ENCODE data around the gene POLR1A.

POLR1A gene

GRCh38 chr2:86032861-86033595 is 72.7 kb downstream of the POLR1A start:
- Histone ChIP-seq H3K9me3 (ENCODE audit: control insufficient read depth, insufficient read depth, low read length) (no peaks in the 10 kb centered on the region), H3K79me2 (ENCODE audit: control insufficient read depth, low read length) (peaks cover 9% of the 10 kb centered on the region), H3K4me3 (ENCODE audit: low read length) (no peak overlapping the region), H3K27ac (ENCODE audit: low read depth, low read length) (no peak overlapping the region), H3F3A (ENCODE audit: control insufficient read depth, insufficient read depth) (peaks cover 23% of the 10 kb centered on the region), H3K9me2 (replicated peaks; ENCODE audit: control insufficient read depth, low read length) (no peaks in the 10 kb centered on the region), H3K4me1 (ENCODE audit: control insufficient read depth, low read length) (peaks cover 32% of the 10 kb centered on the region), H3K36me3 (ENCODE audit: control insufficient read depth, low read length) (peaks cover 90% of the 10 kb centered on the region), H3K4me2 (ENCODE audit: low read length) (no peak overlapping the region), H3K27me3 (ENCODE audit: control insufficient read depth, low read length) (no peaks in the 10 kb centered on the region), H4K20me1 (ENCODE audit: control insufficient read depth, insufficient read depth, low read depth, low read length) (no peaks in the 10 kb centered on the region)
- TF ChIP-seq EZH2phosphoT487 (IDR thresholded peaks at IDR 0.05; ENCODE audit: borderline replicate concordance, low read length), result no peak
- TF ChIP-seq, protein P1, sequence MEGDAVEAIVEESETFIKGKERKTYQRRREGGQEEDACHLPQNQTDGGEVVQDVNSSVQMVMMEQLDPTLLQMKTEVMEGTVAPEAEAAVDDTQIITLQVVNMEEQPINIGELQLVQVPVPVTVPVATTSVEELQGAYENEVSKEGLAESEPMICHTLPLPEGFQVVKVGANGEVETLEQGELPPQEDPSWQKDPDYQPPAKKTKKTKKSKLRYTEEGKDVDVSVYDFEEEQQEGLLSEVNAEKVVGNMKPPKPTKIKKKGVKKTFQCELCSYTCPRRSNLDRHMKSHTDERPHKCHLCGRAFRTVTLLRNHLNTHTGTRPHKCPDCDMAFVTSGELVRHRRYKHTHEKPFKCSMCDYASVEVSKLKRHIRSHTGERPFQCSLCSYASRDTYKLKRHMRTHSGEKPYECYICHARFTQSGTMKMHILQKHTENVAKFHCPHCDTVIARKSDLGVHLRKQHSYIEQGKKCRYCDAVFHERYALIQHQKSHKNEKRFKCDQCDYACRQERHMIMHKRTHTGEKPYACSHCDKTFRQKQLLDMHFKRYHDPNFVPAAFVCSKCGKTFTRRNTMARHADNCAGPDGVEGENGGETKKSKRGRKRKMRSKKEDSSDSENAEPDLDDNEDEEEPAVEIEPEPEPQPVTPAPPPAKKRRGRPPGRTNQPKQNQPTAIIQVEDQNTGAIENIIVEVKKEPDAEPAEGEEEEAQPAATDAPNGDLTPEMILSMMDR (IDR thresholded peaks at IDR 0.05; ENCODE audit: low read depth, low read length, poor library complexity, severe bottlenecking), result no peak

- Histone ChIP-seq H4K20me1 (ENCODE audit: control insufficient read depth, insufficient read depth, low read depth, low read length) (no peaks in the 10 kb centered on the region), H3K79me2 (ENCODE audit: control insufficient read depth, low read length) (peaks cover 9% of the 10 kb centered on the region), H3K27ac (ENCODE audit: low read depth, low read length) (no peak overlapping the region), H3K36me3 (ENCODE audit: control insufficient read depth, low read length) (peaks cover 90% of the 10 kb centered on the region), H3K4me3 (ENCODE audit: low read length) (no peak overlapping the region), H3F3A (ENCODE audit: control insufficient read depth, insufficient read depth) (peaks cover 10% of the 10 kb centered on the region), H3K4me1 (ENCODE audit: control insufficient read depth, low read length) (peaks cover 18% of the 10 kb centered on the region), H3K4me2 (ENCODE audit: low read length) (no peak overlapping the region), H3K27me3 (ENCODE audit: control insufficient read depth, low read length) (no peaks in the 10 kb centered on the region), H3K9me2 (replicated peaks; ENCODE audit: control insufficient read depth, low read length) (no peaks in the 10 kb centered on the region), H3K9me3 (ENCODE audit: control insufficient read depth, insufficient read depth, low read length) (no peaks in the 10 kb centered on the region)
- no peak for TF ChIP-seq EZH2phosphoT487 (IDR thresholded peaks at IDR 0.05; ENCODE audit: borderline replicate concordance, low read length)
- TF ChIP-seq, protein P1 (IDR thresholded peaks at IDR 0.05; ENCODE audit: low read depth, low read length, poor library complexity, severe bottlenecking), result no peak
Measured at GRCh38 chr2:86031606-86032005, 74.1 kb downstream of the POLR1A start.

DNA sequence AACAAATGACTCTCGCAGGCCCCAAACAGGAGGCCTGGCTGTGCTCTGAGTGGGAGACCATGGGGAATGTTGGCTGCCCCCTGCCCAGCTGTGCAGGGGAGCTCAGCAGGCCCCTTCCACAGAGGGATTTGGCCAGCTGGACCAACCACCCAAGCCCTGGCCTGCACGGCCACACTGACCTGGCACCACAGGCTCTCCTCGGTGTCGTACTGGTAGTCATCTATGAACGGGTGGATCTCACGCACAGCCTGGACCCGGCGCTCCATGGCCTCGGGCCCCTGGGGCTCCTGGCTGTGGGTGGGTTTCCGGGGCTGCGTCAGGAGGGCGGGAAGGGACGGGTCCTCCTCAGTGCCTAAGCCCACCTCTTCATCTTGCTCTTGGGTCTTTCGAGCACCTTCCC is 74.5 kb downstream of the POLR1A start:
- Histone ChIP-seq H3K4me2 (ENCODE audit: low read length) (no peak overlapping the region), H4K20me1 (ENCODE audit: control insufficient read depth, insufficient read depth, low read depth, low read length) (no peaks in the 10 kb centered on the region), H3K27ac (ENCODE audit: low read depth, low read length) (no peak overlapping the region), H3K4me3 (ENCODE audit: low read length) (no peak overlapping the region), H3K4me1 (ENCODE audit: control insufficient read depth, low read length) (peaks cover 13% of the 10 kb centered on the region), H3K79me2 (ENCODE audit: control insufficient read depth, low read length) (peaks cover 9% of the 10 kb centered on the region), H3K27me3 (ENCODE audit: control insufficient read depth, low read length) (no peaks in the 10 kb centered on the region), H3K9me3 (ENCODE audit: control insufficient read depth, insufficient read depth, low read length) (no peaks in the 10 kb centered on the region), H3F3A (ENCODE audit: control insufficient read depth, insufficient read depth) (peaks cover 7% of the 10 kb centered on the region), H3K9me2 (replicated peaks; ENCODE audit: control insufficient read depth, low read length) (no peaks in the 10 kb centered on the region), H3K36me3 (ENCODE audit: control insufficient read depth, low read length) (peaks cover 93% of the 10 kb centered on the region)
- no peak for TF ChIP-seq EZH2phosphoT487 (IDR thresholded peaks at IDR 0.05; ENCODE audit: borderline replicate concordance, low read length)
- TF ChIP-seq, protein P1 (IDR thresholded peaks at IDR 0.05; ENCODE audit: low read depth, low read length, poor library complexity, severe bottlenecking), result no peak
